ENCODE data around the gene CTNNA2.

The CTNNA2 gene

GRCh38 chr2:80624062-80624461 lies 1111.2 kb downstream of the CTNNA2 start:
- TF ChIP-seq ESRRG (CRISPR knock-in tag; IDR thresholded peaks at IDR 0.05) (no peak), ZNF8 (CRISPR knock-in tag; IDR thresholded peaks at IDR 0.05) (no peak), SNAI2 (CRISPR knock-in tag; IDR thresholded peaks at IDR 0.05) (no peak), TOX (CRISPR knock-in tag; IDR thresholded peaks at IDR 0.05; ENCODE audit: borderline replicate concordance) (no peak), ISL1 (CRISPR knock-in tag; IDR thresholded peaks at IDR 0.05) (no peak), BACH2 (CRISPR knock-in tag; IDR thresholded peaks at IDR 0.05; ENCODE audit: borderline replicate concordance) (no peak), ZFP30 (CRISPR knock-in tag; IDR thresholded peaks at IDR 0.05) (no peak), GLIS3 (CRISPR knock-in tag; IDR thresholded peaks at IDR 0.05) (no peak), TCF4 (CRISPR knock-in tag; IDR thresholded peaks at IDR 0.05; ENCODE audit: borderline replicate concordance) (no peak), RARB (CRISPR knock-in tag; IDR thresholded peaks at IDR 0.05) (no peak), CSDC2 (CRISPR knock-in tag; IDR thresholded peaks at IDR 0.05) (no peak), ARNTL (CRISPR knock-in tag; IDR thresholded peaks at IDR 0.05; ENCODE audit: borderline replicate concordance, low read depth) (no peak), POU6F1 (CRISPR knock-in tag; IDR thresholded peaks at IDR 0.05; ENCODE audit: borderline replicate concordance, low read depth) (no peak), CREB5 (CRISPR knock-in tag; IDR thresholded peaks at IDR 0.05; ENCODE audit: low read depth) (no peak), ZNF565 (CRISPR knock-in tag; conservative IDR thresholded peaks at IDR 0.05; ENCODE audit: low read depth) (no peak), PPARA (CRISPR knock-in tag; IDR thresholded peaks at IDR 0.05; ENCODE audit: borderline replicate concordance) (no peak), ZNF70 (CRISPR knock-in tag; IDR thresholded peaks at IDR 0.05) (no peak)
- no peak for ATAC-seq

GRCh38 chr2:80634590-80634989 lies 1121.7 kb downstream of the CTNNA2 start:
- no peak for TF ChIP-seq PPARA (CRISPR knock-in tag; IDR thresholded peaks at IDR 0.05; ENCODE audit: borderline replicate concordance)
- no peak for TF ChIP-seq TOX (CRISPR knock-in tag; IDR thresholded peaks at IDR 0.05; ENCODE audit: borderline replicate concordance)
- TF ChIP-seq TCF4 (CRISPR knock-in tag; IDR thresholded peaks at IDR 0.05; ENCODE audit: borderline replicate concordance): no peak
- no peak for TF ChIP-seq OSR1 (CRISPR knock-in tag; IDR thresholded peaks at IDR 0.05)
- TF ChIP-seq ZC3H10 (CRISPR knock-in tag; IDR thresholded peaks at IDR 0.05): no peak
- ATAC-seq: no peak

- TF ChIP-seq GLIS3 (CRISPR knock-in tag; IDR thresholded peaks at IDR 0.05) (no peak), ISL1 (CRISPR knock-in tag; IDR thresholded peaks at IDR 0.05) (peak; percentile 46; the same call in 1 of the 2 replicates)
Observed at GRCh38 chr2:80638783-80639182, 1125.9 kb downstream of the CTNNA2 start.

GRCh38 chr2:80642465-80642864 lies 1129.6 kb downstream of the CTNNA2 start:
- no peak for TF ChIP-seq PATZ1 (CRISPR knock-in tag; IDR thresholded peaks at IDR 0.05; ENCODE audit: borderline replicate concordance)
- TF ChIP-seq RARB (CRISPR knock-in tag; IDR thresholded peaks at IDR 0.05): no peak
- TF ChIP-seq CREB5 (CRISPR knock-in tag; IDR thresholded peaks at IDR 0.05; ENCODE audit: low read depth): no peak
- no peak for TF ChIP-seq PPARA (CRISPR knock-in tag; IDR thresholded peaks at IDR 0.05; ENCODE audit: borderline replicate concordance)
- no peak for TF ChIP-seq SNAI2 (CRISPR knock-in tag; IDR thresholded peaks at IDR 0.05)
- TF ChIP-seq ZFP3 (CRISPR knock-in tag; IDR thresholded peaks at IDR 0.05): no peak
- TF ChIP-seq ARNTL (CRISPR knock-in tag; IDR thresholded peaks at IDR 0.05; ENCODE audit: borderline replicate concordance, low read depth): no peak
- no peak for TF ChIP-seq TOX (CRISPR knock-in tag; IDR thresholded peaks at IDR 0.05; ENCODE audit: borderline replicate concordance)
- no peak for TF ChIP-seq OSR1 (CRISPR knock-in tag; IDR thresholded peaks at IDR 0.05)
- TF ChIP-seq BACH2 (CRISPR knock-in tag; IDR thresholded peaks at IDR 0.05; ENCODE audit: borderline replicate concordance): no peak
- no peak for TF ChIP-seq ZC3H10 (CRISPR knock-in tag; IDR thresholded peaks at IDR 0.05)
- TF ChIP-seq ISL1 (CRISPR knock-in tag; IDR thresholded peaks at IDR 0.05): no peak
- no peak for TF ChIP-seq GLIS3 (CRISPR knock-in tag; IDR thresholded peaks at IDR 0.05)
- no peak for TF ChIP-seq ZNF8 (CRISPR knock-in tag; IDR thresholded peaks at IDR 0.05)
- no peak for TF ChIP-seq TCF4 (CRISPR knock-in tag; IDR thresholded peaks at IDR 0.05; ENCODE audit: borderline replicate concordance)

More at GRCh38 chr2:80638783-80639182, 1125.9 kb downstream of the CTNNA2 start:
- no peak for ATAC-seq

More at GRCh38 chr2:80642465-80642864, 1129.6 kb downstream of the CTNNA2 start:
- no peak for ATAC-seq
